PC-3 (cell line): ENCODE data around the gene EPHA10. TPM values are rescaled to one million over a fixed set of nuclear protein-coding genes. Genes with fewer than 3 reads are reported as not detected.

Source experiments
- ATAC-seq: fragments of 200-7000 bp; cut with Tn5 transposase; 2 replicates; pipeline ENCODE4 v1.9.1; 2020; ENCODE audit warnings: mild to moderate bottlenecking, moderate library complexity
- Bru-seq: library from RNA; stranded (reverse); fragments of 400-500 nt; gene quantifications from one replicate; lab custom pipeline; 2021; lab: Mats Ljungman, UMichigan
- BruChase-seq, 2 experiments: library from RNA; stranded (reverse); fragments of 400-500 nt; gene quantifications; one replicate each; lab custom pipeline; 2021; lab: Mats Ljungman, UMichigan
- BruUV-seq: library from RNA; stranded (reverse); fragments of 400-500 nt; replicated peaks from 2 replicates; lab custom pipeline; 2021; lab: Mats Ljungman, UMichigan
- CTCF ChIA-PET: fragments of 300-600 bp; sonication (Branson Sonifier 250); formaldehyde crosslinking; loops from one replicate; lab custom pipeline; 2022; ENCODE audit warnings: antibody characterized with exemption; lab: Charles Lee
- POLR2A ChIA-PET: fragments of 300-600 bp; sonication (Branson Sonifier 250); formaldehyde crosslinking; loops from one replicate; lab custom pipeline; 2022; ENCODE audit warnings: antibody characterized with exemption; ENCODE audit not compliant: unreplicated experiment; lab: Charles Lee
- DNase-seq: peaks from one replicate; pipeline ENCODE4 v3.0.0-alpha.2; 2015
- H2AFZ ChIP-seq: fragments of 300-600 bp; sonication (generic); 2 replicates; pipeline ENCODE4 v1.6.0; 2016; ENCODE audit warnings: antibody characterized with exemption, low read length
- H3F3A ChIP-seq: fragments of 300-600 bp; sonication (generic); one replicate; pipeline ENCODE4 v1.6.0; 2017; ENCODE audit warnings: antibody characterized with exemption, low read length, control low read depth, mild to moderate bottlenecking; ENCODE audit not compliant: unreplicated experiment
- H3K27ac ChIP-seq: fragments of 300-600 bp; sonication (generic); 2 replicates; pipeline ENCODE4 v1.5.1; 2016; ENCODE audit warnings: mild to moderate bottlenecking, low read length
- H3K27me3 ChIP-seq: fragments of 300-600 bp; sonication (generic); 2 replicates; pipeline ENCODE4 v1.6.1; 2016; ENCODE audit warnings: low read length, mixed read lengths
- H3K36me3 ChIP-seq: fragments of 300-600 bp; sonication (generic); 2 replicates; pipeline ENCODE4 v1.6.1; 2016; ENCODE audit warnings: low read depth, mixed run types, low read length, mixed read lengths
- H3K4me1 ChIP-seq: fragments of 300-600 bp; sonication (generic); 2 replicates; pipeline ENCODE4 v1.5.1; 2016; ENCODE audit warnings: low read length; ENCODE audit not compliant: insufficient read depth
- H3K4me2 ChIP-seq: fragments of 300-600 bp; sonication (generic); 2 replicates; pipeline ENCODE4 v1.6.0; 2016; ENCODE audit warnings: low read length
- H3K4me3 ChIP-seq: fragments of 300-600 bp; sonication (generic); 2 replicates; pipeline ENCODE4 v1.5.1; 2016; ENCODE audit warnings: mild to moderate bottlenecking, low read length, mixed read lengths
- H3K79me2 ChIP-seq: fragments of 300-600 bp; sonication (generic); 2 replicates; pipeline ENCODE4 v1.6.1; 2017; ENCODE audit warnings: low read length, mixed read lengths
- H3K9ac ChIP-seq: fragments of 300-600 bp; sonication (generic); 2 replicates; pipeline ENCODE4 v1.6.0; 2016; ENCODE audit warnings: mild to moderate bottlenecking, low read length
- H3K9me2 ChIP-seq: fragments of 300-600 bp; sonication (generic); replicated peaks from 2 replicates; pipeline ENCODE4 v1.6.1; 2016; ENCODE audit warnings: mixed run types, low read length, mixed read lengths
- H3K9me3 ChIP-seq: fragments of 300-600 bp; sonication (generic); 2 replicates; pipeline ENCODE4 v1.6.1; 2016; ENCODE audit warnings: low read length, mixed read lengths
- H4K20me1 ChIP-seq: fragments of 300-600 bp; sonication (generic); 2 replicates; pipeline ENCODE4 v1.6.1; 2016; ENCODE audit warnings: low read length, mixed read lengths
- CTCF ChIP-seq: fragments of 300-600 bp; sonication (generic); conservative IDR thresholded peaks from 2 replicates; pipeline ENCODE4 v1.5.1; 2017; ENCODE audit warnings: antibody characterized with exemption, low read depth, mild to moderate bottlenecking, low read length
- EZH2 ChIP-seq: fragments of 300-600 bp; sonication (generic); IDR thresholded peaks from one replicate; pipeline ENCODE4 v1.6.1; 2017; ENCODE audit warnings: antibody characterized with exemption, mild to moderate bottlenecking, low read length; ENCODE audit not compliant: unreplicated experiment
- EZH2phosphoT487 ChIP-seq: fragments of 300-600 bp; sonication (generic); IDR thresholded peaks from 2 replicates; pipeline ENCODE4 v1.6.1; 2018; ENCODE audit warnings: mild to moderate bottlenecking, antibody characterized with exemption, low read length, borderline replicate concordance
- intact Hi-C: fragments of 100-400 bp; cut with micrococcal nuclease; formaldehyde crosslinking; loops from 2 replicates; pipeline ENCODE4 v1.9.0; 2023
- long read RNA-seq: library from polyadenylated mRNA; unstranded; transcript quantifications from one replicate; pipeline ENCODE4 v2.0.0, GENCODE V29; 2021; ENCODE audit not compliant: unreplicated experiment
- total RNA-seq: library from RNA; depleted of rRNA; stranded (reverse); fragments of >200 nt; gene quantifications from 2 replicates; pipeline ENCODE4 v1.2.3, GENCODE V29; 2014; rRNA removed

EPHA10 gene
- total RNA-seq (1.8 and 3.5 TPM in 2 replicates), Bru-seq, nascent RNA (percentile 36 among the genes with signal in this experiment), BruChase-seq, experiment 1, labeled RNA remaining after a 6-hour chase (percentile 29 among the genes with signal in this experiment), BruChase-seq, experiment 2, labeled RNA remaining after a 2-hour chase (percentile 35 among the genes with signal in this experiment)
- long read RNA-seq, partial matches to known transcripts, result 0 of 2 reads
- long read RNA-seq, other reads (novel, unspliced or antisense), result 2 of 2 reads

GRCh38 chr1:37764888-37765441, at the start of gene EPHA10:
Gene EPHA10, minus strand, starts transcription at chr1:37765120. Its CDS starts 54 bp downstream, at chr1:37765066.
- Histone ChIP-seq H3K4me3 (peak within 1 kb of the TSS; percentile 56), H3F3A (no peaks in the 10 kb centered on the region), H4K20me1 (no peaks in the 10 kb centered on the region), H3K9ac (no peak within 1 kb of the TSS), H3K9me3 (no peaks in the 10 kb centered on the region), H3K27me3 (peaks cover 52% of the 10 kb centered on the region), H3K27ac (no peak within 1 kb of the TSS), H3K79me2 (no peaks in the 10 kb centered on the region), H2AFZ (peak within 1 kb of the TSS; percentile 72), H3K36me3 (no peaks in the 10 kb centered on the region), H3K9me2 (no peaks in the 10 kb centered on the region), H3K4me2 (peak within 1 kb of the TSS; percentile 87), H3K4me1 (peaks cover 6% of the 10 kb centered on the region)
- no peak for DNase-seq
- no peak for ATAC-seq
- CTCF ChIA-PET, result interaction anchor here (0.6 kb wide), 1 partner anchor 75 kb away, joined by 3 read pairs; a partner anchor contains a TSS
- TF ChIP-seq EZH2 (no peak), EZH2phosphoT487 (no peak), CTCF (no peak)
- POLR2A ChIA-PET, result interaction anchor here (0.5 kb wide), 1 partner anchor 1378 kb away, joined by 4 read pairs; no protein-coding TSS in a partner anchor
- no TSS peak for BruUV-seq
- intact Hi-C loops, result no loop called here

- Histone ChIP-seq H3K36me3 (peaks cover 4% of the 10 kb centered on the region; the same call in 1 of the 2 replicates), H3K4me2 (no peak overlapping the region)
- no peak for ATAC-seq
These were observed 49.3 kb upstream of the EPHA10 start for GRCh38 chr1:37814252-37814651.

More at GRCh38 chr1:37814252-37814651, 49.3 kb upstream of the EPHA10 start:
- Histone ChIP-seq H3K79me2 (peaks cover 7% of the 10 kb centered on the region; the same call in 1 of the 2 replicates), H4K20me1 (no peaks in the 10 kb centered on the region), H3F3A (no peaks in the 10 kb centered on the region), H3K9me2 (no peaks in the 10 kb centered on the region), H3K27me3 (no peaks in the 10 kb centered on the region), H3K9me3 (no peaks in the 10 kb centered on the region), H3K4me1 (peaks cover 16% of the 10 kb centered on the region), H2AFZ (no peak overlapping the region), H3K9ac (no peak overlapping the region), H3K4me3 (no peak overlapping the region), H3K27ac (no peak overlapping the region)
- intact Hi-C loops, result no loop called here
- TF ChIP-seq CTCF (no peak), EZH2 (no peak), EZH2phosphoT487 (no peak)
- no peak for DNase-seq
- CTCF ChIA-PET, result interaction anchor here (0.7 kb wide), 1 partner anchor 46 kb away, joined by 13 read pairs; no protein-coding TSS in a partner anchor
- BruUV-seq, result no TSS peak
- POLR2A ChIA-PET, result no interaction called here
